Embryonic facial prominence (tissue), 1 donor: ENCODE data around the gene CEP104.

Experiments
- DNase-seq: peaks from one replicate; pipeline ENCODE4 v3.0.0-alpha.2; 2016; ENCODE audit errors: extremely low spot score

The CEP104 gene

GRCh38 chr1:3894626-3895278 is 37.7 kb upstream of the CEP104 start:
- no peak for DNase-seq

DNA sequence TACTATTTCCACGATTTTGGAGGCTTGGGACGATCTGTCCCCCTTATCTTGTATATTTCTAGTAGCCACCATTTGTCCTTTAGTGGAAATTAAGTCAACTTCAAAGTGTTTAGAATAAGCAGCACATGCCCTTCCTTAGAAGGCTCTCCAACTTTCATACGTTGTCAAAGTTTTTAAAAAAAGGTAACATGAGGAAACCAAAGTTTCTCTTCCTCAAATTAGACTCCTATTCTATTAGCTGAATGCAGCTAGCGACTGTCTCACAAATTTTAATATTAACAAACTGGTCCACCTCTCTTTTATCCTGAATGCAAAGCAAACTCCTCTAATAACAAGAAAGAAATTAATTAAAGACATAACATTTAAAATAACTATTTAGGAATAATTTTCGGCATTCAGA is 36.2 kb upstream of the CEP104 start:
- no peak for DNase-seq

GRCh38 chr1:3892748-3893147 is 35.7 kb upstream of the CEP104 start:
- no peak for DNase-seq

DNA sequence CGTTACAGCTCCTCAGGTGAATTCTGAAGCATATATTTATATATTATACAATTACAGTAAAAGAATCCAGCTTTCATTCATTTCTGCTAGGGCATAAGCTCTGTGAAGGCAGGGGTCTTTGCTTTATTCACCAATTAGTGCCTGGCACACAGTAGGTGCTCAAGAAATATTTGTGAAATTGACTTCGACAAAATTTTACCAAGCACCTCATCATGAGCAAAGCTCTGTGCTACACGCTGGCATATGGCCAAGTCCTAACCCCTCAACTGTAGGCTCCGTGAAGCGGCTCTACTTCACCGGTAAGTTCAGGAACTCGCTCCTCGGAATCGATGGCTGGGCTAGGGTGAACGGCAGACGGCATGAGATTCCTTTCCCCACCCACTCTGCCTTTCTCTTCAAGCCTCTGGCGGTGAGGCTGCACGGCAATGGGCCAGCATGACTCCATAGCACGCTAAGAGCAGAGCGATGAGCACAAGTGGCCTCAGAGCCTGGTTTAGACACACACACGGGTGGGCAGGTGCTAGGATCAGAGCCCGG is 34.4 kb upstream of the CEP104 start:
- no peak for DNase-seq

DNA sequence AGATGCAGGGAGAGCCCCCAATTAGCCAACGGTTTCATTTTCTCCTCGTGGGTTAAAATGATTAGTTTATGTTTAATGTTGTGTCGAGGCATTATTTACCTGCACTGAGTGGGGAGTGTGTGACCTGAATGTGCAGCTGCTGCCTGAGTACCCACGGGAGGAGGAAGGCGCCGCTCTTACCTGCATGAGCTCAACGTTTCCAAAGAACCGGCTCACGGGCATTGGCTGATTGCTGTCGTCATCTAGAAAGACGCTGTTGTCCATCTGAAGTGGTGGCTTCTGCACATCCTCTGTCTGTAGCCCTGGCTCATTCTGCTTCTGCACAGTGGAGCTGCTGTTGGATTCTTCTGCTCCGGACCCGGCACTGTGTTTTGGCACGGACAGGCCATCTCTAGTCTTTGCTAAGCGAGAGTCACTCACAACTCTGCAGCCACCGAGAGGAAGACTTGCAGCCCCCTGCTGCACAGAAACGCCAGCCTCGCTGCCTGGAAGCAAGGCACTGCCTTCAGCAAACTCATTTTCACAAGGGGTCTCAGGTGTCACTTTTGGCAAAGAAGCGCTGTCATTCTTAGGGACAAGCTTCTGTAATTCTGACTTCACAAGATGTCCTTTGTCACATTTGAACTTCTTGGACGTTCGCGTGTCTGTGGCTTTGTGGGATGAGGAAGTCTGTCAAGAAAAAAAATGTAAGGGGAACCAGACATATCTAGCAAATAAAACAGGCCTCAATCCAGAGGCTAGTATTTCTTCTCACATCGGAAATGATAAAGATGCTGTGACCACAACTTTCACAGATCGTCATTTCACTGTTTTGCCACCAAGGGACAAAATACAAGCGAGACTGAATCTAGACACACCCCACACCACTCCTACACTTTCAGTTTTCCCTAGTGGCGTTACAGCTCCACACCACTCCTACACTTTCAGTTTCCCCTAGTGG is 33.6 kb upstream of the CEP104 start:
- DNase-seq: no peak

DNA sequence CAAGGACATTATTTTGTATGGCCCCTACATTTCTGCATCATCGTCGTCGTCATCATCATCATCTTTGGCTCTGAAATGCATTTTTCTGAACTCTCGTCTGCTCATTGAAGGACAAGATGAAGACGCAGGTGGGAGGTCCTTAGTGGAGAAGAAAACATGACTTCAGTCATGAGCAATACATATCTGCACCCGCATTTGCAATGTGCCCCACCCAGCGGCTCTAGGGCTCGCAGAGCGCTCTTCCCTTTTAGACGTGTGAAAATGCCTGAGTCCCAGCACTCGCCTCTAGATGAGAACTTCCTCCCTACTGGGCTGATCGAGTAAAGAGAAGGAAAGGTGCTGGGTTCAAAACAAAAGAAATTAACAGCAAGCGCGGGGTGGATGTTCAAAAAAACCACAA is 32.9 kb upstream of the CEP104 start:
- DNase-seq: no peak

GRCh38 chr1:3888301-3888700 is 31.3 kb upstream of the CEP104 start:
- no peak for DNase-seq

DNA sequence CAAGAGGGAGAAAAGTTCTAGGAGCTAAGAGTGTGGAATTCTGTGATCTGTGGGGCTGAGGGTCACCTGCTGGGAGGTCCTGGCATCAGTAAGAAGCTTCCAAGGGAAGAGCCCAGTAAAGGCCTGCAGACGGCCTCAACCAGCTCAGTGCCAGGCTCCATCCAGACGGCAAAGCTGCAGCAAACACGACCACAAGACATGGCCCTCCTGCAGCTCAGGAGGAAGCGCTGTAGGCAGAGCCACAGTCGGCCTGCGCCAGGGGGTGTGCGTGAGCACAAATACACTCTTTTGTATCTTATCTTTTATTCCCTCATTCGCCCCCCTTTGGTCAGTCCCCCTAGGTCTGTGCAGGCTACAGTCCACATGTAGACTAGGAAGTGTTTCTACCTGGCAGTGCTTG is 29.7 kb upstream of the CEP104 start:
- no peak for DNase-seq

GRCh38 chr1:3886106-3886670 is 29.2 kb upstream of the CEP104 start:
- no peak for DNase-seq

DNA sequence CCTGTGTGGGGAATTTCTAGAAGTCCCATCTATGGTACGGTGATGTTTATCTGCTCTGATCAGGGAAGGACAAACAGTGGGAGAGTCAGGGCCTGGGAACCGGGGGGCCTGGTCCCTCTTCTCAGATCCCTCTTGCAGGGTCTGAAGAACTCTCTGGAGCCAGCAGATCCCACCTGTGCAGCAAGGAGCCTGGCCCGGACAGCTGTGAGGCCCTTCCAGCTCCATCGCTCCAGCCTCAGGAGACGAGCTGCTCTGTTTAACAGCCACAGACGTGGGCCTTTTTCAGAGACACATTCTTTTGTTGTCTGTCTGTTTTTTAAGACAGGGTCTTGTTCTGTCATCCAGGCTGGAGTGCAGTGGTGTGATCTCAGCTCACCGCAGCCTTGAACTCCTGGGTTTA is 28.6 kb upstream of the CEP104 start:
- no peak for DNase-seq

DNA sequence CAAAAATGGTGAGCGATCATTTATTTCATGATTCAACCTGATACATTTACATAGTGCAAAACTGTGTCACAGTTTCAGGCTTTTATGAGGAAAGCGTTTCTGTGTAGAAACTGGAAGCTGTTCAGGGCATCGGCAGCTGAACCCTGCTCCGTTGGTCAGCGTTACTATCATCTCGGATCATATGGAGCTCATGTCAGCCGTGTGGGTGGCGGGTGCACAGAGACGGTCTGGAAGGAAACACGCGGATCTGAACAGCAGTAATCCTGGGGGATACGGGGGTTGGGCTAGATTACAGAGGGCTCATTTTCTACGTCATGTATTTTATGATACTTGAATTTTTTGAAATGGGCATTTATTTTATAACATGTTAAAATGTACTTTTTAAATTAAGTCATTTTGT is 28.0 kb upstream of the CEP104 start:
- DNase-seq: no peak

DNA sequence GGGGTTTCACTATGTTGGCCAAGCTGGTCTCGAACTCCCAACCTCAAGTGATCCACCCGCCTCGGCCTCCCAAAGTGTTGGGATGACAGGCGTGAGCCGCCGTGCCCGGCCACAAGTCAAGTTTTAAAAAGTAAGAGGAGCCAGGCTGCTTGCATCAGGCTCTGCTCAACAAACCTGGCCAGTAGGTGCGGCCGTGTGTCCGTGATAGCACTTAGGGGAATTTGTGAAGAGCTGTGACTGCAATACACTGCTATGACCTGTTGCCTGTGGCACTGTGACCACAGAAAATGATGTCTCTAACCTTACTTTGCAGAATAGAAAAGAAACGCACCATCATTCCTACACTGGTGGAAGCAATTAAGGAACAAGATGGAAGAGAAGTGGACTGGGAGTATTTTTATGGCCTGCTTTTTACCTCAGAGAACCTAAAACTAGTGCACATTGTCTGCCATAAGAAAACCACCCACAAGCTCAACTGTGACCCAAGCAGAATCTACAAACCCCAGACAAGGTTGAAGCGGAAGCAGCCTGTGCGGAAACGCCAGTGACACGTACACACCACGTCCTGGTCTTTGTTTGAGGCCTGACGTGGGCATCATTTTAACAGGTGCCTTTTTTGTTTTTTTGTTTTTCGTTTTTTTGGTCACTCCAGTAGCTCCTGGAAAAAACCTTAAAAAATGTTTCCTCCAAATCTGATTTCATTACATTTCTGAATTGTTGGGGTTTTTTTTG is 26.3 kb upstream of the CEP104 start:
- DNase-seq: no peak

DNA sequence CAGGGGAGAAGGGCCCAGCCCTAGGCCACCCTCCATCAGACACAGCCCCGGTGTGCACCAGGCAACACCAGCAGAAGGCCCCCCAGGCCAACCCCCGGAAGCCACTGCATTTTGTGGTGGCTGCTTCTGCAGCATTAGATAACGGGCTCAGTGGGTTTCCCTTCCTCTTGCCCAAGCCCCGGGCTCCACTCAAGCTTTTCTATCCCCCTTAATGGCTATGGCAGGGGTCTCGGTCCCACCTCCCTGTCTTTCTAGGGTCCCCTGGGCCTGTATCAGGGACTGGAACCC is 24.1 kb upstream of the CEP104 start:
- no peak for DNase-seq

DNA sequence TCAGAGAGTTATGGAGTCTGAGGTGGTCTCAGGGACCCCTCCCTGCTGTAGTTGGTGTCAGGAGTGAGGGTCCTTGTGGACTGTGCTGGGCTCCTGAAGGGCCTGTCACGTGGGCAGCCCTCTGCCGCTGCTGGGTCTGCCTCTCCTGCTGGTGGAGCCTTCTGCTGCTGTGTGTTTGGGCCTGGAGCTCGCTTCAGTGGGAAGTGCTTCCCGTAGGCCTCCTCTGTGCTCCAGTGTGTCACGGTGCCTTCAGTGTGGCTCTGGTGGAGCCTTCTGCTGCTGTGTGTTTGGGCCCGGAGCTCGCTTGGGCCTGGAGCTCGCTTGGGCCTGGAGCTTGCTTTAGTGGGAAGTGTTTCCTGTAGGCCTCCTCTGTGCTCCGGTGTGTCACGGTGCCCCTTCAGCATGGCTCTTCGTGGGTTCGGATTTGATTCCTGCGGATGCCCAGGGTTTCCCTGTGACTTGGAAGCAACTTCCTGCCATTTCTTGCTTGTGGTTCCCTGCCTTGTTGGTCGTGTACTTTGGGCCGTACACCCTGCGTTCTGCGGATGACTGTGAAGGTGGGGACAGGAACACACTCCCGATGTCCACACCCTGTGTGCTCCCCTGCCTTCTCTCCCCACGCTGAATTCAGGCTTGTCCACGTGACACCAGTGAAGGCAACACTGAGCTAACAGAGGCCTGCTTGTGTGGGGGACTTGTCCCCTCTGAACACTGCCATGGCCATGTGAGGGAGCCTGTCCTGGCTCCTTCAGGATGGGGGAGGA is 23.6 kb upstream of the CEP104 start:
- DNase-seq: no peak

DNA sequence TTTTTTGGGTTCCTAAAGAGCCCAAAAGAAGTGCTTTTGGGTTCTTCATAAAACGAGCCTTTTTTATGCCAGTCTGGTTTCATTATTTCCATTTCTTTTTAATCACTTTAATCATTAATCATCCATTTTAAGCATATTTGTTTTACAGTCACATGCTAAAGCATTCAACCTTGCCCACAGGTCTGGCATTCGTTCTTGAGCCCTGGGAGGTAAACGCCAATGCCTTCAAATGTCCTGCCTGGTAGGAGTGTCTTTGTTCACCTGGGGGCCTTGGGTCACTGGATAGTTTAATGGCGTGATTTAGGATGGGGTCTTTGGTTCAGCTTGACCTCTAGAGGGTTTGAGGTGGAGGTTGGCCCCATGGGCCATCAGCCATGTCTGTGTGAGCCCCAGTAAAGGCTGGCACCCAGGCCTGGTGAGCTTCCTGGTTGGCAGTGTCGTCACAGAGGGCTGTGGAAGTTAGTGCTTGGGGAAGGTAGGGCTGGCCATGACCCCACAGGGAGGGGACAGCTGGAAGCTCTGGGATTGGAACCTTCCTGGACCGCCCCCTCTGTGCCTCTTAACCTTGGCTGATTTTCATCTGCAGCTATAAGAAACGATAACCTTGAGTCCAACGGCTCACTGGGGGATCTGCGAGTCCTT is 22.9 kb upstream of the CEP104 start:
- no peak for DNase-seq

- DNase-seq: no peak
These were observed 22.1 kb upstream of the CEP104 start for GRCh38 chr1:3879099-3879498.

DNA sequence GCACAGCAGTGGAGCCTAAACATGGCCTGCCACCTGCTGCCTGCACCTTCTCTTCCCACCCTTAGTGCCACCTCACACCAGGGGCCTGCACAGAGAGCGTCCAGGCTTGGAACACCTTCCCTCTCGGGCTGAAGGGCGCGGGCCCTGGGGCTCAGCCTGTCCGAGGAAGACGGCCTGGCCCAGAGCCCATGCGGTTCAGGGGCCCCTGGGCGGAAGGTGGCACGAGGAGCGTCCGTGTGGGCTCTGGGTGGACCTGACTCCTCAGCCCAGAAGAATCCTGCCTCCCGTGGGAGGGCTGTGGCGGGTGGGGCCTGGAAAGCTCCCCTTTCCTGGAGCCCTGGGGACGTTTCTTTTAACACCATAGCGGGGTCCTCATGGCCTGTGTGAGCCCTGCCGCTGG is 19.7 kb upstream of the CEP104 start:
- no peak for DNase-seq

DNA sequence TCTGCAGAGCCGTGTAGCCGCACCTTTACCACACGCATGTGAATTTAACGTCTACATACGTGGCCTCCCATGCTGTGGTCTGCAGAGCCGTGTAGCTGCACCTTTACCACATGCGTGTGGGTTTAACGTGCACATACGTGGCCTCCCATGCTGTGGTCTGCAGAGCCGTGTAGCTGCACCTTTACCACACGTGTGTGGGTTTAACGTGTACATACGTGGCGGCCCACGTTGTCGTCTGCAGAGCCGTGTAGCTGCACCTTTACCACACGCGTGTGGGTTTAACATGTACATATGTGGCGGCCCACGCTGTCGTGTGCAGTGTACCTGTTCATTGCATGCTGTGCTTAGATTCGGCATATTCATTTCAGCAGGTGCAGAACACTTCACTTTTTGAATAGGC is 17.7 kb upstream of the CEP104 start:
- no peak for DNase-seq

DNA sequence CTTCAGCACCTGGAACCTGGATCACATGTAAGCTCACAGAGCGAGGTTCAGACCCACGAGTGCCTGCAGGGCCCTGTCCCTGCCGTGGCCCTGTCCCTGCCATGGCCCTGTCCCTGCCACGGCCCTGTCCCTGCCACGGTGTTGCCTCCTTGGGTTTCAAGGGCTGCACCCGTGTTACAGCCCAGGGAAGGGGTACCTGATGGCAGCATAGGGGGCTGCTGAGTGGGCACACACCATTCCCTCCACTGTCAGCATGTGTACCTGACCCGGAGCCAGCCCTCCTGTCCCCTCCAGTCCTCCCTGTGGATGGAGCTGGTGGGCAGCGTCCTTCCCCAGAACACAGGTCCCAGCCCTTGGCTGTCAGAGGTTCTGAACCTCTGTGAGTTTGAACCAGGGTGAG is 15.5 kb upstream of the CEP104 start:
- DNase-seq: no peak

- DNase-seq: no peak
These were observed 14.4 kb upstream of the CEP104 start for GRCh38 chr1:3871451-3871805.

GRCh38 chr1:3869751-3870301 is 12.8 kb upstream of the CEP104 start:
- DNase-seq: no peak
